ENCODE results near the gene C13orf42.
"Not testable (repeated sequence)": the region's sequence is repeated elsewhere in the genome, so short reads cannot be mapped to it uniquely, and the experiment has no call there.

The C13orf42 gene

GRCh38 chr13:51101636-51102235 is 9.3 kb downstream of the C13orf42 start:
- Histone ChIP-seq H3K27me3 (ENCODE audit: control insufficient read depth in 5 of 5, insufficient read depth in 4 of 5, low read length in 5 of 5) (peaks cover 0 to 5% (median 2%) of the 10 kb centered on the region in 5 donors), H3K36me3 (ENCODE audit: control insufficient read depth in 5 of 5, insufficient read depth in 5 of 5, low read length in 5 of 5) (no peaks in the 10 kb centered on the region), H3K9ac (ENCODE audit: low read length in 5 of 5) (no peak overlapping the region), H3K27ac (ENCODE audit: low read depth, low read length) (no peak overlapping the region), H3K4me3 (ENCODE audit: low read depth in 1 of 5, low read length in 5 of 5) (no peak overlapping the region), H3K9me3 (ENCODE audit: control insufficient read depth in 5 of 5, low read length in 5 of 5) (no peaks in the 10 kb centered on the region), H3K4me1 (ENCODE audit: control insufficient read depth in 5 of 5, insufficient read depth in 5 of 5, low read length in 5 of 5) (no peaks in the 10 kb centered on the region)

GRCh38 chr13:51097353-51098043 is 13.6 kb downstream of the C13orf42 start:
- no peaks in the 10 kb centered on the region for H3K9me3 ChIP-seq (ENCODE audit: control insufficient read depth in 5 of 5, low read length in 5 of 5)
- H3K27ac ChIP-seq (ENCODE audit: low read depth, low read length), result no peak overlapping the region
- no peaks in the 10 kb centered on the region for H3K4me1 ChIP-seq (ENCODE audit: control insufficient read depth in 5 of 5, insufficient read depth in 5 of 5, low read length in 5 of 5)
- no peak overlapping the region for H3K9ac ChIP-seq (ENCODE audit: low read length in 5 of 5)
- no peak overlapping the region for H3K4me3 ChIP-seq (ENCODE audit: low read depth in 1 of 5, low read length in 5 of 5)
- H3K36me3 ChIP-seq (ENCODE audit: control insufficient read depth in 5 of 5, insufficient read depth in 5 of 5, low read length in 5 of 5), result no peaks in the 10 kb centered on the region
- peaks cover 0 to 5% (median 0%) of the 10 kb centered on the region in 5 donors for H3K27me3 ChIP-seq (ENCODE audit: control insufficient read depth in 5 of 5, insufficient read depth in 4 of 5, low read length in 5 of 5)

- Histone ChIP-seq H3K27me3 (ENCODE audit: control insufficient read depth in 5 of 5, insufficient read depth in 4 of 5, low read length in 5 of 5) (peaks cover 0 to 5% (median 0%) of the 10 kb centered on the region in 5 donors), H3K9me3 (ENCODE audit: control insufficient read depth in 5 of 5, low read length in 5 of 5) (no peaks in the 10 kb centered on the region), H3K4me1 (ENCODE audit: control insufficient read depth in 5 of 5, insufficient read depth in 5 of 5, low read length in 5 of 5) (no peaks in the 10 kb centered on the region), H3K36me3 (ENCODE audit: control insufficient read depth in 5 of 5, insufficient read depth in 5 of 5, low read length in 5 of 5) (no peaks in the 10 kb centered on the region), H3K4me3 (ENCODE audit: low read depth in 1 of 5, low read length in 5 of 5) (no peak overlapping the region), H3K9ac (ENCODE audit: low read length in 5 of 5) (no peak overlapping the region), H3K27ac (ENCODE audit: low read depth, low read length) (no peak overlapping the region)
Observed at GRCh38 chr13:51096131-51096530, 14.9 kb downstream of the C13orf42 start.

- H3K36me3 ChIP-seq (ENCODE audit: control insufficient read depth in 5 of 5, insufficient read depth in 5 of 5, low read length in 5 of 5), result no peaks in the 10 kb centered on the region
- no peak overlapping the region for H3K27ac ChIP-seq (ENCODE audit: low read depth, low read length)
- peaks cover 0 to 3% (median 0%) of the 10 kb centered on the region in 5 donors for H3K27me3 ChIP-seq (ENCODE audit: control insufficient read depth in 5 of 5, insufficient read depth in 4 of 5, low read length in 5 of 5)
- no peaks in the 10 kb centered on the region for H3K4me1 ChIP-seq (ENCODE audit: control insufficient read depth in 5 of 5, insufficient read depth in 5 of 5, low read length in 5 of 5)
- no peaks in the 10 kb centered on the region for H3K9me3 ChIP-seq (ENCODE audit: control insufficient read depth in 5 of 5, low read length in 5 of 5)
- no peak overlapping the region for H3K9ac ChIP-seq (ENCODE audit: low read length in 5 of 5)
- H3K4me3 ChIP-seq (ENCODE audit: low read depth in 1 of 5, low read length in 5 of 5), result no peak overlapping the region
Observed at GRCh38 chr13:51093574-51093973, 17.5 kb downstream of the C13orf42 start.

GRCh38 chr13:51091839-51092238 is 19.2 kb downstream of the C13orf42 start:
- Histone ChIP-seq H3K4me1 (ENCODE audit: control insufficient read depth in 5 of 5, insufficient read depth in 5 of 5, low read length in 5 of 5) (no peaks in the 10 kb centered on the region), H3K4me3 (ENCODE audit: low read depth in 1 of 5, low read length in 5 of 5) (no peak overlapping the region), H3K27ac (ENCODE audit: low read depth, low read length) (no peak overlapping the region), H3K27me3 (ENCODE audit: control insufficient read depth in 5 of 5, insufficient read depth in 4 of 5, low read length in 5 of 5) (no peaks in the 10 kb centered on the region), H3K36me3 (ENCODE audit: control insufficient read depth in 5 of 5, insufficient read depth in 5 of 5, low read length in 5 of 5) (no peaks in the 10 kb centered on the region), H3K9ac (ENCODE audit: low read length in 5 of 5) (no peak overlapping the region), H3K9me3 (ENCODE audit: control insufficient read depth in 5 of 5, low read length in 5 of 5) (no peaks in the 10 kb centered on the region)

GRCh38 chr13:51083706-51084105 is 27.4 kb downstream of the C13orf42 start:
- Histone ChIP-seq H3K27ac (ENCODE audit: low read depth, low read length) (no peak overlapping the region), H3K4me3 (ENCODE audit: low read depth in 1 of 5, low read length in 5 of 5) (no peak overlapping the region), H3K27me3 (ENCODE audit: control insufficient read depth in 5 of 5, insufficient read depth in 4 of 5, low read length in 5 of 5) (no peaks in the 10 kb centered on the region), H3K4me1 (ENCODE audit: control insufficient read depth in 5 of 5, insufficient read depth in 5 of 5, low read length in 5 of 5) (no peaks in the 10 kb centered on the region), H3K9me3 (ENCODE audit: control insufficient read depth in 5 of 5, low read length in 5 of 5) (no peaks in the 10 kb centered on the region), H3K9ac (ENCODE audit: low read length in 5 of 5) (no peak overlapping the region), H3K36me3 (ENCODE audit: control insufficient read depth in 5 of 5, insufficient read depth in 5 of 5, low read length in 5 of 5) (no peaks in the 10 kb centered on the region)

- not testable (repeated sequence) for H3K27ac ChIP-seq (ENCODE audit: low read depth, low read length); H3K27me3 ChIP-seq (ENCODE audit: control insufficient read depth in 5 of 5, insufficient read depth in 4 of 5, low read length in 5 of 5); H3K9ac ChIP-seq (ENCODE audit: low read length in 5 of 5); H3K4me3 ChIP-seq (ENCODE audit: low read depth in 1 of 5, low read length in 5 of 5); H3K36me3 ChIP-seq (ENCODE audit: control insufficient read depth in 5 of 5, insufficient read depth in 5 of 5, low read length in 5 of 5); H3K9me3 ChIP-seq (ENCODE audit: control insufficient read depth in 5 of 5, low read length in 5 of 5); H3K4me1 ChIP-seq (ENCODE audit: control insufficient read depth in 5 of 5, insufficient read depth in 5 of 5, low read length in 5 of 5)
Observed at GRCh38 chr13:51080478-51081065, 30.5 kb downstream of the C13orf42 start.

- H3K27me3 ChIP-seq (ENCODE audit: control insufficient read depth in 5 of 5, insufficient read depth in 4 of 5, low read length in 5 of 5), result peaks cover 0 to 5% (median 0%) of the 10 kb centered on the region in 5 donors
- H3K9me3 ChIP-seq (ENCODE audit: control insufficient read depth in 5 of 5, low read length in 5 of 5), result no peaks in the 10 kb centered on the region
- H3K27ac ChIP-seq (ENCODE audit: low read depth, low read length), result no peak overlapping the region
- no peaks in the 10 kb centered on the region for H3K36me3 ChIP-seq (ENCODE audit: control insufficient read depth in 5 of 5, insufficient read depth in 5 of 5, low read length in 5 of 5)
- H3K4me3 ChIP-seq (ENCODE audit: low read depth in 1 of 5, low read length in 5 of 5), result no peak overlapping the region
- peaks cover 0 to 30% (median 3%) of the 10 kb centered on the region in 5 donors for H3K4me1 ChIP-seq (ENCODE audit: control insufficient read depth in 5 of 5, insufficient read depth in 5 of 5, low read length in 5 of 5)
- H3K9ac ChIP-seq (ENCODE audit: low read length in 5 of 5), result no peak overlapping the region
Observed at GRCh38 chr13:51071493-51071892, 39.6 kb downstream of the C13orf42 start.

GRCh38 chr13:51070005-51070649 is 40.9 kb downstream of the C13orf42 start:
- H3K9me3 ChIP-seq (ENCODE audit: control insufficient read depth in 5 of 5, low read length in 5 of 5), result no peaks in the 10 kb centered on the region
- peaks cover 0 to 42% (median 3%) of the 10 kb centered on the region in 5 donors for H3K4me1 ChIP-seq (ENCODE audit: control insufficient read depth in 5 of 5, insufficient read depth in 5 of 5, low read length in 5 of 5)
- peaks cover 0 to 11% (median 0%) of the 10 kb centered on the region in 5 donors for H3K27me3 ChIP-seq (ENCODE audit: control insufficient read depth in 5 of 5, insufficient read depth in 4 of 5, low read length in 5 of 5)
- peak overlapping the region in 1 of 5 donors; percentile 2 for H3K4me3 ChIP-seq (ENCODE audit: low read depth in 1 of 5, low read length in 5 of 5)
- no peak overlapping the region for H3K9ac ChIP-seq (ENCODE audit: low read length in 5 of 5)
- no peak overlapping the region for H3K27ac ChIP-seq (ENCODE audit: low read depth, low read length)
- H3K36me3 ChIP-seq (ENCODE audit: control insufficient read depth in 5 of 5, insufficient read depth in 5 of 5, low read length in 5 of 5), result no peaks in the 10 kb centered on the region

GRCh38 chr13:51068501-51068900 is 42.6 kb downstream of the C13orf42 start:
- Histone ChIP-seq H3K36me3 (ENCODE audit: control insufficient read depth in 5 of 5, insufficient read depth in 5 of 5, low read length in 5 of 5) (no peaks in the 10 kb centered on the region), H3K27me3 (ENCODE audit: control insufficient read depth in 5 of 5, insufficient read depth in 4 of 5, low read length in 5 of 5) (peaks cover 0 to 11% (median 0%) of the 10 kb centered on the region in 5 donors), H3K4me3 (ENCODE audit: low read depth in 1 of 5, low read length in 5 of 5) (no peak overlapping the region), H3K4me1 (ENCODE audit: control insufficient read depth in 5 of 5, insufficient read depth in 5 of 5, low read length in 5 of 5) (peaks cover 0 to 51% (median 3%) of the 10 kb centered on the region in 5 donors), H3K27ac (ENCODE audit: low read depth, low read length) (no peak overlapping the region), H3K9me3 (ENCODE audit: control insufficient read depth in 5 of 5, low read length in 5 of 5) (no peaks in the 10 kb centered on the region), H3K9ac (ENCODE audit: low read length in 5 of 5) (no peak overlapping the region)
